ENCODE results near the gene NT5E. TPM values are rescaled to one million over a fixed set of nuclear protein-coding genes. Genes with fewer than 3 reads are reported as not detected.
A peak's percentile ranks its signal among the peaks of the same experiment; 100 is the strongest.

NT5E gene
- total and polyA plus RNA-seq, 2 donors (not counting 3 experiments of a cell fraction or from before 2014, with no cell fraction given): 59.3 to 115 TPM

DNA sequence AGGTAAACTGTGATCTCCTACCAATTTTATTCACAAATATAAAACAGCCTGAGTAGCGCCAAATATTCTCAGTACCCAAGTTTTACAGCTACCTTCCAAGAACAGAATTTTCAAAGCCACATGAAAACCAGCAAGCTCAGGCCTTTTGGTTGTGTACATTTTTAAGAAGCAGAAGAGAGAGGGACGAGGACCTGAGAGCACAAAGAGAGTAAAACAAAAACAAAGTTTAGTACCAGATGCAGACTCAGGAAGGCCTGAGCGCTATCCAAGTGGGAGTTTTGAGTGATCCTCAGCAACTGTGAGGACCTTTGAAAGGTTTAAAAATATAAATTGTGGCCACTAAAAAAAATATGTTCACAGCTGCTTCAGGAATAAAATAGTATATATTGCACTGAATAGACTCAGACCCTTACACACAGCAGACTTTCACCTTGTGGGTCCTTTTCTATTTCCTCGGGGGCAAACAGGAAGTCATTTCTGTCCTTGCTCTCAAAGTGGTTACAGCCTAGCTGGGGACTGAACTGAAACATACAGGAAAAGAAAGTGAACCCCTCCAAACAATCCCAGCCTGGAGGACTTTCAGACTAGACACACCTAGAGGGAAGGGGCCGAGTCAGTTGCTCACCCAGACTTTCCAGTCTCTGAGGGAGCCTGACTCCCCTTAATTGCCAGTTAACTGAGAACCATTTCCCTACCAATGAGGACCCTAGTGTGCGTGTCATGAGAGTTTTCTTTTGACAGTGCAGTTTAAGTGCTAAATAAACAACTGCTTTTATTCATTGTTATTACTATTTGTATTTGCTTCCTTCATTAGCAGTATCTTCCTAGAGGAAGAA lies 48.5 kb upstream of the NT5E start:
- BruUV-seq (replicated peaks): no TSS peak
- ChIA-PET POLR2A (no interaction called here), CTCF (interaction anchor here (0.8 to 4.3 kb wide), 9 partner anchors 16 to 135 kb away, joined by 3 to 20 read pairs (median 3); no protein-coding TSS in a partner anchor)
- Histone ChIP-seq H4K20me1 (replicated peaks; ENCODE audit: control insufficient read depth, extremely low read depth, insufficient read depth, low read length) (no peaks in the 10 kb centered on the region), H3K27me3 (ENCODE audit: control insufficient read depth in 2 of 2, insufficient read depth in 2 of 2, low read length in 2 of 2) (no peaks in the 10 kb centered on the region), H3K4me2 (ENCODE audit: insufficient read depth, low read length) (peak overlapping the region; percentile 1), H2AFZ (ENCODE audit: low read depth, low read length) (peak overlapping the region; percentile 32), H3K4me1 (ENCODE audit: control insufficient read depth, extremely low read depth, insufficient read depth, low read length) (peaks cover 52% of the 10 kb centered on the region), H3K9me3 (replicated peaks; ENCODE audit: control insufficient read depth, insufficient read depth, low read length) (no peaks in the 10 kb centered on the region), H3K27ac (ENCODE audit: insufficient read depth, low read depth, low read length) (peak overlapping the region; percentile 94), H3K9ac (replicated peaks; ENCODE audit: extremely low read depth, insufficient read depth, low read length) (no peak overlapping the region), H3K4me3 (replicated peaks in 1 of 3; ENCODE audit: insufficient read depth in 1 of 3, low read depth in 1 of 3, low read length in 3 of 3) (no peak overlapping the region), H3K9me1 (replicated peaks; ENCODE audit: control insufficient read depth, extremely low read depth, insufficient read depth, low read length) (no peaks in the 10 kb centered on the region), H3K36me3 (ENCODE audit: control insufficient read depth in 2 of 2, extremely low read depth in 1 of 2, insufficient read depth in 2 of 2, low read length in 2 of 2) (no peaks in the 10 kb centered on the region), H3K79me2 (ENCODE audit: control insufficient read depth, insufficient read depth, low read length) (no peaks in the 10 kb centered on the region)
- DNase-seq (ENCODE audit: low read depth, low spot score) (peak; percentile 29), FAIRE-seq (no peak)
- TF ChIP-seq FOS (IDR thresholded peaks at IDR 0.05; ENCODE audit: borderline replicate concordance, insufficient read depth, low read length) (no peak), MYC (IDR thresholded peaks at IDR 0.05; ENCODE audit: low read depth, low read length) (no peak)
- TF ChIP-seq, protein P1, sequence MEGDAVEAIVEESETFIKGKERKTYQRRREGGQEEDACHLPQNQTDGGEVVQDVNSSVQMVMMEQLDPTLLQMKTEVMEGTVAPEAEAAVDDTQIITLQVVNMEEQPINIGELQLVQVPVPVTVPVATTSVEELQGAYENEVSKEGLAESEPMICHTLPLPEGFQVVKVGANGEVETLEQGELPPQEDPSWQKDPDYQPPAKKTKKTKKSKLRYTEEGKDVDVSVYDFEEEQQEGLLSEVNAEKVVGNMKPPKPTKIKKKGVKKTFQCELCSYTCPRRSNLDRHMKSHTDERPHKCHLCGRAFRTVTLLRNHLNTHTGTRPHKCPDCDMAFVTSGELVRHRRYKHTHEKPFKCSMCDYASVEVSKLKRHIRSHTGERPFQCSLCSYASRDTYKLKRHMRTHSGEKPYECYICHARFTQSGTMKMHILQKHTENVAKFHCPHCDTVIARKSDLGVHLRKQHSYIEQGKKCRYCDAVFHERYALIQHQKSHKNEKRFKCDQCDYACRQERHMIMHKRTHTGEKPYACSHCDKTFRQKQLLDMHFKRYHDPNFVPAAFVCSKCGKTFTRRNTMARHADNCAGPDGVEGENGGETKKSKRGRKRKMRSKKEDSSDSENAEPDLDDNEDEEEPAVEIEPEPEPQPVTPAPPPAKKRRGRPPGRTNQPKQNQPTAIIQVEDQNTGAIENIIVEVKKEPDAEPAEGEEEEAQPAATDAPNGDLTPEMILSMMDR (IDR thresholded peaks at IDR 0.05; ENCODE audit: extremely low read depth in 1 of 2, insufficient read depth in 1 of 2, low read depth in 1 of 2, low read length in 2 of 2): no peak
- dilution Hi-C loops (cut with MboI; ENCODE audit: extremely low pct_ligation_motif_present, low sequenced_read_pairs): no loop called here
- intact Hi-C loops (cut with micrococcal nuclease): loop anchor here (10.0 kb wide), 1 partner anchor 637 kb away; the partner anchor contains the start of gene TBX18

DNA sequence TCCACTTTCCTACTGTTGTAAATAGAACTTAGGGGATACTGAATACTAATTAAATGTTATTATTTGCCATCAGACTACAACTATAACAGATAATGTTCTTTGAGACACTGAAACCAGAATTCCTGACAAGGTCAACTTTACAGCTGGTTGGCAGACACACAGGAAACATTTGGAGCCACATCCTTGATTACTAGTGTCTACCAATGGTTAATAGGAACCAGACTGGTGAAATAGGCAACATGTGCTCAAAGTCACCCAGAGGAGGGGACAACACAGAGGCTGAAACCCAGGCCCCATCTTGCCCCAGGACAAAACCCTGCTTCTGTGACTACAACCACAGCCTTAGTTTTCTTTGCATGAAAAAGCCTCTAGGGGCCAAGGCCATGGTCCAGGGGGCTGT lies 47.8 kb upstream of the NT5E start:
- BruUV-seq (replicated peaks): no TSS peak
- Histone ChIP-seq H3K79me2 (ENCODE audit: control insufficient read depth, insufficient read depth, low read length) (no peaks in the 10 kb centered on the region), H3K4me1 (ENCODE audit: control insufficient read depth, extremely low read depth, insufficient read depth, low read length) (peaks cover 55% of the 10 kb centered on the region), H3K9me1 (replicated peaks; ENCODE audit: control insufficient read depth, extremely low read depth, insufficient read depth, low read length) (no peaks in the 10 kb centered on the region), H3K36me3 (ENCODE audit: control insufficient read depth in 2 of 2, extremely low read depth in 1 of 2, insufficient read depth in 2 of 2, low read length in 2 of 2) (no peaks in the 10 kb centered on the region), H2AFZ (ENCODE audit: low read depth, low read length) (peak overlapping the region; percentile 32), H3K27me3 (ENCODE audit: control insufficient read depth in 2 of 2, insufficient read depth in 2 of 2, low read length in 2 of 2) (no peaks in the 10 kb centered on the region), H3K9me3 (replicated peaks; ENCODE audit: control insufficient read depth, insufficient read depth, low read length) (no peaks in the 10 kb centered on the region), H3K4me3 (replicated peaks in 1 of 3; ENCODE audit: insufficient read depth in 1 of 3, low read depth in 1 of 3, low read length in 3 of 3) (no peak overlapping the region), H3K9ac (replicated peaks; ENCODE audit: extremely low read depth, insufficient read depth, low read length) (peak overlapping the region; percentile 72), H4K20me1 (replicated peaks; ENCODE audit: control insufficient read depth, extremely low read depth, insufficient read depth, low read length) (no peaks in the 10 kb centered on the region), H3K4me2 (ENCODE audit: insufficient read depth, low read length) (peak overlapping the region; percentile 1), H3K27ac (ENCODE audit: insufficient read depth, low read depth, low read length) (peak overlapping the region; percentile 94)
- ChIA-PET POLR2A (no interaction called here), CTCF (interaction anchor here (2.0 to 4.3 kb wide), 4 partner anchors 16 to 81 kb away, joined by 6 to 64 read pairs (median 14); no protein-coding TSS in a partner anchor)
- FAIRE-seq (no peak), DNase-seq (ENCODE audit: low read depth, low spot score) (no peak)
- dilution Hi-C loops (cut with MboI; ENCODE audit: extremely low pct_ligation_motif_present, low sequenced_read_pairs) (no loop called here), intact Hi-C loops (cut with micrococcal nuclease) (loop anchor here (10.0 kb wide), 1 partner anchor 637 kb away; the partner anchor contains the start of gene TBX18)
- TF ChIP-seq JUN (IDR thresholded peaks at IDR 0.05; ENCODE audit: borderline replicate concordance, insufficient read depth, insufficient read length, low read depth) (no peak), FOS (IDR thresholded peaks at IDR 0.05; ENCODE audit: borderline replicate concordance, insufficient read depth, low read length) (no peak), POLR2AphosphoS5 (IDR thresholded peaks at IDR 0.05; ENCODE audit: insufficient read depth, low read depth, low read length) (no peak), EZH2 (IDR thresholded peaks at IDR 0.05; ENCODE audit: borderline replicate concordance, low read depth, low read length, severe bottlenecking) (no peak), POLR2A (IDR thresholded peaks at IDR 0.05; ENCODE audit: low read depth, low read length) (no peak), GATA2 (IDR thresholded peaks at IDR 0.05; ENCODE audit: insufficient read depth, insufficient read length, low read depth, low read length) (no peak), MYC (IDR thresholded peaks at IDR 0.05; ENCODE audit: low read depth, low read length) (no peak)
- TF ChIP-seq, protein P2, sequence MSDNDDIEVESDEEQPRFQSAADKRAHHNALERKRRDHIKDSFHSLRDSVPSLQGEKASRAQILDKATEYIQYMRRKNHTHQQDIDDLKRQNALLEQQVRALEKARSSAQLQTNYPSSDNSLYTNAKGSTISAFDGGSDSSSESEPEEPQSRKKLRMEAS (IDR thresholded peaks at IDR 0.05; ENCODE audit: insufficient read depth, insufficient read length): no peak
- TF ChIP-seq, protein P1 (IDR thresholded peaks at IDR 0.05; ENCODE audit: extremely low read depth in 1 of 2, insufficient read depth in 1 of 2, low read depth in 1 of 2, low read length in 2 of 2): no peak
